Measurements from ENCODE around the gene MYRF.

GRCh38 chr11:61775106-61775505 is 22.7 kb downstream of the MYRF start:
- TF ChIP-seq CTCF (IDR thresholded peaks at IDR 0.05; ENCODE audit: insufficient read depth, low read depth, low read length) (no peak), EZH2 (IDR thresholded peaks at IDR 0.05; ENCODE audit: insufficient read depth, low read length) (no peak)
